CD14-positive monocyte (primary cell): Measurements from ENCODE around the gene HP1BP3. TPM values are rescaled to one million over a fixed set of nuclear protein-coding genes. Genes with fewer than 3 reads are reported as not detected.

Source experiments
- DNase-seq, 3 donors: peaks; one replicate each; pipeline ENCODE4 v3.0.0-alpha.2; 2011 to 2022
- H2AFZ ChIP-seq: 2 replicates; pipeline ENCODE4 v1.6.0; 2012; ENCODE audit warnings: mild to moderate bottlenecking, low read depth, low read length, inconsistent platforms; ENCODE audit not compliant: insufficient read depth, poor library complexity, severe bottlenecking
- H3K27ac ChIP-seq, 2 donors: 1 replicate in 1 of 2; 2 replicates in 1 of 2; pipeline ENCODE4 v1.5.1; 2012 to 2013; ENCODE audit warnings: low read length in 2 of 2, control low read depth in 1 of 2, inconsistent platforms in 1 of 2, low read depth in 1 of 2, mild to moderate bottlenecking in 1 of 2
- H3K27me3 ChIP-seq, 2 donors: one replicate each; pipeline versions ENCODE4 v1.6.0 to v1.6.1; 2011 to 2013; ENCODE audit warnings: low read length in 2 of 2; ENCODE audit not compliant: control insufficient read depth in 2 of 2, insufficient read depth in 2 of 2
- H3K36me3 ChIP-seq, 2 donors: replicated peaks in 1 of 2; 1 replicate in 1 of 2; 2 replicates in 1 of 2; pipeline versions ENCODE4 v1.5.1 to v1.6.1; 2012 to 2013; ENCODE audit warnings: low read length in 2 of 2, control low read depth in 1 of 2, inconsistent platforms in 1 of 2, mild to moderate bottlenecking in 1 of 2; ENCODE audit not compliant: insufficient read depth in 2 of 2, control insufficient read depth in 1 of 2
- H3K4me1 ChIP-seq, 2 donors: 1 replicate in 1 of 2; 2 replicates in 1 of 2; pipeline versions ENCODE4 v1.5.1 to v1.6.1; 2012 to 2013; ENCODE audit warnings: low read length in 2 of 2, control low read depth in 1 of 2, inconsistent platforms in 1 of 2, mild to moderate bottlenecking in 1 of 2, moderate library complexity in 1 of 2; ENCODE audit not compliant: insufficient read depth in 2 of 2, control insufficient read depth in 1 of 2
- H3K4me2 ChIP-seq: replicated peaks from 2 replicates; pipeline ENCODE3; 2012; ENCODE audit warnings: low read length, moderate library complexity, mild to moderate bottlenecking; ENCODE audit not compliant: poor library complexity, severe bottlenecking; ENCODE audit errors: extremely low read depth
- H3K4me3 ChIP-seq, 3 experiments: fragments of 200-600 bp in 1 of 3; sonication (generic) in 1 of 3; replicated peaks in 1 of 3; 1 replicate in 2 of 3; 2 replicates in 1 of 3; pipeline ENCODE4 v1.5.1; 2011 to 2013; ENCODE audit warnings: low read length in 3 of 3, mild to moderate bottlenecking in 3 of 3, control low read depth in 2 of 3, low read depth in 2 of 3, inconsistent platforms in 1 of 3, moderate library complexity in 1 of 3
- H3K79me2 ChIP-seq: 2 replicates; pipeline ENCODE4 v1.6.0; 2012; ENCODE audit warnings: mild to moderate bottlenecking, control low read depth, inconsistent platforms, low read length, moderate library complexity; ENCODE audit not compliant: insufficient read depth
- H3K9ac ChIP-seq: 2 replicates; pipeline ENCODE4 v1.6.0; 2017; ENCODE audit warnings: low read length, mild to moderate bottlenecking; ENCODE audit not compliant: insufficient read depth, poor library complexity, severe bottlenecking
- H3K9me3 ChIP-seq, 2 donors: replicated peaks in 1 of 2; 1 replicate in 1 of 2; 2 replicates in 1 of 2; pipeline versions ENCODE4 v1.5.1 to v1.6.1; 2012 to 2013; ENCODE audit warnings: low read length in 2 of 2, control low read depth in 1 of 2; ENCODE audit not compliant: control insufficient read depth in 1 of 2, insufficient read depth in 1 of 2
- H4K20me1 ChIP-seq: 2 replicates; pipeline ENCODE4 v1.6.0; 2012; ENCODE audit warnings: mild to moderate bottlenecking, low read length, control low read depth, moderate library complexity; ENCODE audit not compliant: insufficient read depth
- H3K27ac Mint-ChIP-seq, 7 donors: one replicate each; pipeline ENCODE4 v1.8.0; 2020; ENCODE audit warnings: mild to moderate bottlenecking in 7 of 7, mixed read lengths in 7 of 7, moderate library complexity in 6 of 7, inconsistent platforms in 2 of 7
- H3K27me3 Mint-ChIP-seq, 3 donors: one replicate each; pipeline ENCODE4 v1.8.0; 2021 to 2022; ENCODE audit warnings: low read depth in 3 of 3, mild to moderate bottlenecking in 3 of 3, mixed read lengths in 3 of 3, moderate library complexity in 3 of 3, inconsistent platforms in 1 of 3
- H3K36me3 Mint-ChIP-seq, 2 donors: one replicate each; pipeline ENCODE4 v1.8.0; 2020; ENCODE audit warnings: mixed read lengths in 2 of 2, inconsistent platforms in 1 of 2, mild to moderate bottlenecking in 1 of 2
- H3K4me1 Mint-ChIP-seq: one replicate; pipeline ENCODE4 v1.8.0; 2020; ENCODE audit warnings: mild to moderate bottlenecking, mixed read lengths
- H3K4me3 Mint-ChIP-seq, 2 donors: one replicate each; pipeline ENCODE4 v1.8.0; 2020; ENCODE audit warnings: mild to moderate bottlenecking in 2 of 2, mixed read lengths in 2 of 2, moderate library complexity in 1 of 2
- H3K9me3 Mint-ChIP-seq, 7 donors: one replicate each; pipeline ENCODE4 v1.8.0; 2020 to 2022; ENCODE audit warnings: mixed read lengths in 7 of 7, mild to moderate bottlenecking in 6 of 7, moderate library complexity in 6 of 7, inconsistent platforms in 2 of 7
- CTCF ChIP-seq: fragments of 200-600 bp; IDR thresholded peaks from one replicate; pipeline ENCODE4 v1.8.0; 2022; ENCODE audit warnings: antibody characterized with exemption, mild to moderate bottlenecking
- WGBS: methylation state at CpG from one replicate; pipeline ENCODE4 v1.1.5; 2013; ENCODE audit warnings: missing lambda C conversion rate; ENCODE audit not compliant: insufficient coverage; 5-methylcytosine and 5-hydroxymethylcytosine counted together
- intact Hi-C, 2 donors: fragments of 100-400 bp; cut with micrococcal nuclease; formaldehyde crosslinking; loops; one replicate each; pipeline versions ENCODE4 v1.15.0 to v1.15.1; 2023
- polyA plus RNA-seq, 3 donors: library from polyadenylated mRNA; depleted of rRNA in 1 of 3; unstranded in 2 of 3; stranded (reverse) in 1 of 3; fragments of 300-500 nt in 2 of 3; fragments of >200 nt in 1 of 3; fragmentation: Illumina TruSeq in 2 of 3; gene quantifications; 1 replicate in 2 of 3; 2 replicates in 1 of 3; pipeline ENCODE4 v1.2.3, GENCODE V29; 2012 to 2021

Gene HP1BP3
- polyA plus RNA-seq, 3 donors: 121 to 137 (median 135) TPM

DNA sequence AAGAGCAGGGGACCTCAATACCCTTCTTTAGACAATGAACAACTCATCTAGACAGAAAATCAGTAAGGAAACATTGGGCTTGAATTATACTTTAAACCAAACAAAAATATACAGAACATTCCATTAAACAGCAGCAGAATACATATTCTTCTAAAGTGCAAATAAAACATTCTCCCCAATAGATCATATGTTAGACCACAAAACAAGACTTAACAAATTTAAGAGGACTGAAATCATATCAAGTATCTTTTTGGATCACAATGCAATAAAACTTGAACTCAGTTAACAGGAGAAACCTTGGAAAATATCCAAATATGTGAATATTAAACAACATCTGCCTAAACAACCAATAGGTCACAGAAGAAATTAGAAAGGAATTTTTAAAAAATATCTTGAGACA, 47.7 kb upstream of the HP1BP3 start:
- Mint-ChIP-seq H3K36me3 (peaks cover 28 to 34% of the 10 kb centered on the region in 2 donors), H3K9me3 (peaks cover 0 to 4% (median 0%) of the 10 kb centered on the region in 7 donors)
- no peak overlapping the region for H3K4me2 ChIP-seq

GRCh38 chr1:20834192-20834591, 47.1 kb upstream of the HP1BP3 start:
- Mint-ChIP-seq H3K27me3 (no peaks in the 10 kb centered on the region), H3K27ac (no peak overlapping the region), H3K4me1 (peaks cover 21% of the 10 kb centered on the region), H3K4me3 (no peak overlapping the region), H3K36me3 (peaks cover 25 to 37% of the 10 kb centered on the region in 2 donors), H3K9me3 (peaks cover 0 to 4% (median 0%) of the 10 kb centered on the region in 7 donors)
- no peaks in the 10 kb centered on the region for H3K27me3 ChIP-seq
- H3K27ac ChIP-seq: no peak overlapping the region
- no peak for DNase-seq
- H2AFZ ChIP-seq: no peak overlapping the region
- no peaks in the 10 kb centered on the region for H3K9me3 ChIP-seq
- peaks cover 0 to 38% of the 10 kb centered on the region in 2 donors for H3K36me3 ChIP-seq
- peaks cover 0 to 13% of the 10 kb centered on the region in 2 donors for H3K4me1 ChIP-seq
- no peaks in the 10 kb centered on the region for H4K20me1 ChIP-seq
- WGBS: no CpG with 5 or more reads among the region's 1 CpG
- intact Hi-C loops: no loop called here
- H3K4me3 ChIP-seq: no peak overlapping the region
- H3K79me2 ChIP-seq: no peaks in the 10 kb centered on the region
- TF ChIP-seq CTCF: no peak
- H3K9ac ChIP-seq: no peak overlapping the region
- H3K4me2 ChIP-seq: no peak overlapping the region

More for the DNA sequence above, 47.7 kb upstream of the HP1BP3 start:
- no peak for DNase-seq
- peaks cover 21% of the 10 kb centered on the region for H3K4me1 Mint-ChIP-seq
- H3K27me3 Mint-ChIP-seq: no peaks in the 10 kb centered on the region
- Histone ChIP-seq H3K27me3 (no peaks in the 10 kb centered on the region), H3K4me1 (peaks cover 0 to 13% of the 10 kb centered on the region in 2 donors), H3K4me3 (no peak overlapping the region), H3K36me3 (peaks cover 3 to 39% of the 10 kb centered on the region in 2 donors), H4K20me1 (no peaks in the 10 kb centered on the region), H2AFZ (no peak overlapping the region), H3K79me2 (no peaks in the 10 kb centered on the region), H3K9me3 (no peaks in the 10 kb centered on the region), H3K27ac (no peak overlapping the region), H3K9ac (no peak overlapping the region)
- no peak overlapping the region for H3K27ac Mint-ChIP-seq
- intact Hi-C loops: no loop called here
- no peak overlapping the region for H3K4me3 Mint-ChIP-seq
- TF ChIP-seq CTCF: no peak
